Left lung (tissue), 10 donors: Measurements from ENCODE around the gene ABCG8. TPM values are rescaled to one million over a fixed set of nuclear protein-coding genes. Genes with fewer than 3 reads are reported as not detected.

Experiments used
- ATAC-seq: fragments of 200-7000 bp; cut with Tn5 transposase; one replicate; pipeline ENCODE4 v1.9.1; 2020; ENCODE audit warnings: moderate library complexity
- DNase-seq, 4 donors: peaks; one replicate each; pipeline ENCODE4 v3.0.0-alpha.2; 2013 to 2020
- H3K27ac ChIP-seq, 2 donors: fragments of 200-600 bp; sonication (generic) in 1 of 2; one replicate each; pipeline versions ENCODE4 v1.5.0 to v1.8.0; 2020 to 2021
- H3K27me3 ChIP-seq, 2 donors: fragments of 200-600 bp; sonication (generic) in 1 of 2; one replicate each; pipeline versions ENCODE4 v1.5.0 to v1.8.0; 2020 to 2021
- H3K36me3 ChIP-seq, 2 donors: fragments of 200-600 bp; sonication (generic) in 1 of 2; one replicate each; pipeline versions ENCODE4 v1.5.0 to v1.8.0; 2020 to 2021
- H3K4me1 ChIP-seq, 2 donors: fragments of 200-600 bp; one replicate each; pipeline ENCODE4 v1.8.0; 2021
- H3K4me3 ChIP-seq, 2 donors: fragments of 200-600 bp; sonication (generic) in 1 of 2; one replicate each; pipeline versions ENCODE4 v1.5.0 to v1.8.0; 2020 to 2021; ENCODE audit warnings: mild to moderate bottlenecking in 1 of 2
- H3K9me3 ChIP-seq, 2 donors: fragments of 200-600 bp; sonication (generic) in 1 of 2; one replicate each; pipeline versions ENCODE4 v1.5.0 to v1.8.0; 2020 to 2021
- CTCF ChIP-seq, 2 donors: fragments of 200-600 bp; sonication (generic) in 1 of 2; IDR thresholded peaks; one replicate each; pipeline versions ENCODE4 v1.5.0 to v1.8.0; 2021; ENCODE audit warnings: antibody characterized with exemption in 2 of 2
- intact Hi-C, 2 donors: fragments of 100-400 bp; cut with DNase I; formaldehyde crosslinking; loops; one replicate each; pipeline versions ENCODE4 v1.11.2 to v1.14.2; 2022
- polyA plus RNA-seq, 6 donors: library from polyadenylated mRNA; unstranded; fragments of 120-200 nt; gene quantifications; one replicate each; pipeline ENCODE4 v1.2.1, GENCODE V29; 2013; ENCODE audit not compliant: insufficient read length in 6 of 6
- total RNA-seq, 2 donors: library from RNA; stranded (reverse); fragmentation: NEBNext Ultra II Directional; extraction: Animal tissue kit (Norgen Biotek cat#: 25700); gene quantifications; one replicate each; pipeline ENCODE4 v1.2.1, GENCODE V29; 2021
- donor health status: DM: no; HTN: yes; CAD: no.
- donor health status: DM: no; HTN: no; CAD: no.

The ABCG8 gene
- total and polyA plus RNA-seq, 8 donors = 0.48 to 1.3 (median 0.68) TPM; not detected in 2

GRCh38 chr2:43803113-43803512 lies 35.7 kb upstream of the ABCG8 start:
- Histone ChIP-seq H3K27ac (no peak overlapping the region), H3K4me1 (no peaks in the 10 kb centered on the region), H3K27me3 (no peaks in the 10 kb centered on the region), H3K4me3 (no peak overlapping the region), H3K36me3 (peaks cover 0 to 11% of the 10 kb centered on the region in 2 donors), H3K9me3 (no peaks in the 10 kb centered on the region)
- DNase-seq (no peak), ATAC-seq (no peak)
- intact Hi-C loops = no loop called here
- no peak for TF ChIP-seq CTCF (IDR thresholded peaks at IDR 0.05)

- no peaks in the 10 kb centered on the region for H3K27me3 ChIP-seq
- H3K36me3 ChIP-seq = peaks cover 0 to 17% of the 10 kb centered on the region in 2 donors
- intact Hi-C loops = no loop called here
- H3K4me1 ChIP-seq = no peaks in the 10 kb centered on the region
- no peak overlapping the region for H3K27ac ChIP-seq
- DNase-seq (no peak), ATAC-seq (no peak)
- no peak for TF ChIP-seq CTCF (IDR thresholded peaks at IDR 0.05)
- H3K4me3 ChIP-seq = no peak overlapping the region
- H3K9me3 ChIP-seq = no peaks in the 10 kb centered on the region
These were observed 32.1 kb upstream of the ABCG8 start for GRCh38 chr2:43806719-43807031.

GRCh38 chr2:43810452-43810851 lies 28.3 kb upstream of the ABCG8 start:
- H3K4me3 ChIP-seq = no peak overlapping the region
- peaks cover 0 to 10% of the 10 kb centered on the region in 2 donors for H3K36me3 ChIP-seq
- DNase-seq = no peak
- no peak for TF ChIP-seq CTCF (IDR thresholded peaks at IDR 0.05)
- ATAC-seq = no peak
- no peaks in the 10 kb centered on the region for H3K4me1 ChIP-seq
- no peaks in the 10 kb centered on the region for H3K27me3 ChIP-seq
- no peaks in the 10 kb centered on the region for H3K9me3 ChIP-seq
- intact Hi-C loops = no loop called here
- no peak overlapping the region for H3K27ac ChIP-seq

- intact Hi-C loops = no loop called here
- no peak for TF ChIP-seq CTCF (IDR thresholded peaks at IDR 0.05)
- DNase-seq (no peak), ATAC-seq (no peak)
- Histone ChIP-seq H3K9me3 (no peaks in the 10 kb centered on the region), H3K27me3 (no peaks in the 10 kb centered on the region), H3K4me3 (no peak overlapping the region), H3K36me3 (peaks cover 0 to 6% of the 10 kb centered on the region in 2 donors), H3K27ac (no peak overlapping the region), H3K4me1 (no peaks in the 10 kb centered on the region)
These were observed 27.9 kb upstream of the ABCG8 start for GRCh38 chr2:43810888-43811287.

GRCh38 chr2:43812006-43812405 lies 26.8 kb upstream of the ABCG8 start:
- no peaks in the 10 kb centered on the region for H3K4me1 ChIP-seq
- ATAC-seq = no peak
- TF ChIP-seq CTCF (IDR thresholded peaks at IDR 0.05) = no peak
- peaks cover 0 to 6% of the 10 kb centered on the region in 2 donors for H3K36me3 ChIP-seq
- no peak overlapping the region for H3K27ac ChIP-seq
- H3K9me3 ChIP-seq = no peaks in the 10 kb centered on the region
- intact Hi-C loops = no loop called here
- no peak for DNase-seq
- no peaks in the 10 kb centered on the region for H3K27me3 ChIP-seq
- H3K4me3 ChIP-seq = no peak overlapping the region
